ENCODE results near the gene B3GLCT. TPM values are rescaled to one million over a fixed set of nuclear protein-coding genes. Genes with fewer than 3 reads are reported as not detected.

B3GLCT gene
- total and polyA plus RNA-seq, 2 of the 13 experiments (the other 11 are each of a cell fraction or from before 2014, with no cell fraction given): 2.0 to 7.1 TPM

GRCh38 chr13:31162151-31163008, 37.4 kb upstream of the B3GLCT start (continued):
- TF ChIP-seq ZBTB40 (IDR thresholded peaks at IDR 0.05): no peak
- TF ChIP-seq ZBTB40 (CRISPR knock-in tag; IDR thresholded peaks at IDR 0.05): no peak
- no peak for TF ChIP-seq TEAD2 (CRISPR knock-in tag; IDR thresholded peaks at IDR 0.05)
- TF ChIP-seq ZNF749 (CRISPR knock-in tag; IDR thresholded peaks at IDR 0.05; ENCODE audit: borderline replicate concordance): no peak
- TF ChIP-seq CBX5 (CRISPR knock-in tag; IDR thresholded peaks at IDR 0.05; ENCODE audit: borderline replicate concordance): no peak
- TF ChIP-seq, protein P1, sequence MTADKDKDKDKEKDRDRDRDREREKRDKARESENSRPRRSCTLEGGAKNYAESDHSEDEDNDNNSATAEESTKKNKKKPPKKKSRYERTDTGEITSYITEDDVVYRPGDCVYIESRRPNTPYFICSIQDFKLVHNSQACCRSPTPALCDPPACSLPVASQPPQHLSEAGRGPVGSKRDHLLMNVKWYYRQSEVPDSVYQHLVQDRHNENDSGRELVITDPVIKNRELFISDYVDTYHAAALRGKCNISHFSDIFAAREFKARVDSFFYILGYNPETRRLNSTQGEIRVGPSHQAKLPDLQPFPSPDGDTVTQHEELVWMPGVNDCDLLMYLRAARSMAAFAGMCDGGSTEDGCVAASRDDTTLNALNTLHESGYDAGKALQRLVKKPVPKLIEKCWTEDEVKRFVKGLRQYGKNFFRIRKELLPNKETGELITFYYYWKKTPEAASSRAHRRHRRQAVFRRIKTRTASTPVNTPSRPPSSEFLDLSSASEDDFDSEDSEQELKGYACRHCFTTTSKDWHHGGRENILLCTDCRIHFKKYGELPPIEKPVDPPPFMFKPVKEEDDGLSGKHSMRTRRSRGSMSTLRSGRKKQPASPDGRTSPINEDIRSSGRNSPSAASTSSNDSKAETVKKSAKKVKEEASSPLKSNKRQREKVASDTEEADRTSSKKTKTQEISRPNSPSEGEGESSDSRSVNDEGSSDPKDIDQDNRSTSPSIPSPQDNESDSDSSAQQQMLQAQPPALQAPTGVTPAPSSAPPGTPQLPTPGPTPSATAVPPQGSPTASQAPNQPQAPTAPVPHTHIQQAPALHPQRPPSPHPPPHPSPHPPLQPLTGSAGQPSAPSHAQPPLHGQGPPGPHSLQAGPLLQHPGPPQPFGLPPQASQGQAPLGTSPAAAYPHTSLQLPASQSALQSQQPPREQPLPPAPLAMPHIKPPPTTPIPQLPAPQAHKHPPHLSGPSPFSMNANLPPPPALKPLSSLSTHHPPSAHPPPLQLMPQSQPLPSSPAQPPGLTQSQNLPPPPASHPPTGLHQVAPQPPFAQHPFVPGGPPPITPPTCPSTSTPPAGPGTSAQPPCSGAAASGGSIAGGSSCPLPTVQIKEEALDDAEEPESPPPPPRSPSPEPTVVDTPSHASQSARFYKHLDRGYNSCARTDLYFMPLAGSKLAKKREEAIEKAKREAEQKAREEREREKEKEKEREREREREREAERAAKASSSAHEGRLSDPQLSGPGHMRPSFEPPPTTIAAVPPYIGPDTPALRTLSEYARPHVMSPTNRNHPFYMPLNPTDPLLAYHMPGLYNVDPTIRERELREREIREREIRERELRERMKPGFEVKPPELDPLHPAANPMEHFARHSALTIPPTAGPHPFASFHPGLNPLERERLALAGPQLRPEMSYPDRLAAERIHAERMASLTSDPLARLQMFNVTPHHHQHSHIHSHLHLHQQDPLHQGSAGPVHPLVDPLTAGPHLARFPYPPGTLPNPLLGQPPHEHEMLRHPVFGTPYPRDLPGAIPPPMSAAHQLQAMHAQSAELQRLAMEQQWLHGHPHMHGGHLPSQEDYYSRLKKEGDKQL (CRISPR knock-in tag; IDR thresholded peaks at IDR 0.05; ENCODE audit: low read depth): no peak
- TF ChIP-seq ZNF572 (CRISPR knock-in tag; IDR thresholded peaks at IDR 0.05): no peak
- TF ChIP-seq ARNT (IDR thresholded peaks at IDR 0.05): no peak
- TF ChIP-seq, protein P2, sequence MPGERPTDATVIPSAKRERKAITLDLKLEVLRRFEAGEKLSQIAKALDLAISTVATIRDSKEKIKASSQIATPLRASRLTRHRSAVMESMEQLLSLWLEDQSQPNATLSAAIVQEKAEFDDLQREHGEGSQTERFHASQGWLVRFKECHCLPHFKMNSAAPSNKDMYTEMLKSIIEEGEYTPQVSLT (CRISPR knock-in tag; IDR thresholded peaks at IDR 0.05; ENCODE audit: borderline replicate concordance, low read depth): no peak
- TF ChIP-seq ZNF710 (CRISPR knock-in tag; IDR thresholded peaks at IDR 0.05; ENCODE audit: borderline replicate concordance): no peak
- no peak for TF ChIP-seq ZNF766 (CRISPR knock-in tag; IDR thresholded peaks at IDR 0.05; ENCODE audit: borderline replicate concordance)
